ENCODE data around the gene STARD5. TPM values are rescaled to one million over a fixed set of nuclear protein-coding genes. Genes with fewer than 3 reads are reported as not detected.
A peak's percentile ranks its signal among the peaks of the same experiment; 100 is the strongest.

Gene STARD5
- total RNA-seq, 6 experiments from 2014 or later: 2.7 to 4.0 (median 3.6) TPM

DNA sequence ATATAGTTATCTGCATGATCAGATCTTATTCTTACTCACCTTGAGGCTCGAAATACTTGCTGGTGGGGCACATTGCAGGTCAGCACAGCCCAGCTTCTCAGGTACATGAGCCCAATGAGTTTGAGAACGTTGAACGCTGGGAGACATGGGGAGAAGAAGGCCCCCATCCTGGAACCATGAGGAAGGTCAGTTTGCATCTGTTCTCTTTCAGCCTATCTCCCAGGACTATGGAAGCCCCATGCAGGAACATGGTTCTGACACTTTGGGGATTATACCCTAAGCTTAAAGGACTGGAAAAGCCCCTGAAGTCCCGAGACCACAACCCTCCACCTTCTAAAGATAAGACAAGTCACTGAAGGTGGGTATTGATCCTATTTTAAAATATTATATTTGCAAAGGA, 17.4 kb upstream of the STARD5 start:
- Mint-ChIP-seq H3K9me3 (no peaks in the 10 kb centered on the region), H3K27ac (no peak overlapping the region)
- TF ChIP-seq CTCF (IDR thresholded peaks at IDR 0.05): no peak

GRCh38 chr15:81339851-81340250, 15.9 kb upstream of the STARD5 start:
- TF ChIP-seq CTCF (IDR thresholded peaks at IDR 0.05): no peak
- H3K9me3 Mint-ChIP-seq: no peaks in the 10 kb centered on the region
- H3K27me3 Mint-ChIP-seq (ENCODE audit: insufficient read depth): peaks cover 9% of the 10 kb centered on the region
- DNase-seq: no peak
- H3K4me3 Mint-ChIP-seq: no peak overlapping the region
- H3K27ac Mint-ChIP-seq: no peak overlapping the region
- peaks cover 37% of the 10 kb centered on the region for H3K4me1 Mint-ChIP-seq (ENCODE audit: low read depth)
- peaks cover 5% of the 10 kb centered on the region; the same call in 1 of the 2 replicates for H3K36me3 Mint-ChIP-seq (ENCODE audit: low read depth)

More for the DNA sequence above, 17.4 kb upstream of the STARD5 start:
- Mint-ChIP-seq H3K4me3 (no peak overlapping the region), H3K27me3 (ENCODE audit: insufficient read depth) (peaks cover 11% of the 10 kb centered on the region), H3K4me1 (ENCODE audit: low read depth) (peaks cover 37% of the 10 kb centered on the region), H3K36me3 (ENCODE audit: low read depth) (peaks cover 5% of the 10 kb centered on the region; the same call in 1 of the 2 replicates)
- DNase-seq: no peak

DNA sequence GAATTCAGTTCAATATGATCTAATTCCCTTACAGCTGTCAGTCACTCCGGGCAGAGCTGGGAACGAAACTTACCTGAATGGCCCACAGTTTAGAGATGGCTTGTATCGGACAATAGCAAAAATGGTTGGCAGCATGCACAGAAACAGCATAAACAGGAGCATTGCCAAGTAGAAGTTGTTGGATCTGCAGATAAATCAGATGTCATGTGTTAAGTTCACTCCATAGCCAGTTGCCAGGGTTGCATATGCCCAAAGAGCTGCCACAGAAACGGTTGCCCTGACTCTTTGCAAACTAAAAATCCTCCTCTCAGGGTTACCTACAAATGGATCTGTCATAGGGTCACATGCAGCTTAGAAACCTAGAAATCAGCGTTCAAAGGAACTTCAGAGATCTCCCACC, 15.4 kb upstream of the STARD5 start:
- Mint-ChIP-seq H3K4me3 (no peak overlapping the region), H3K4me1 (ENCODE audit: low read depth) (peaks cover 37% of the 10 kb centered on the region), H3K36me3 (ENCODE audit: low read depth) (peaks cover 5% of the 10 kb centered on the region; the same call in 1 of the 2 replicates), H3K27me3 (ENCODE audit: insufficient read depth) (peaks cover 13% of the 10 kb centered on the region), H3K9me3 (no peaks in the 10 kb centered on the region), H3K27ac (no peak overlapping the region)
- no peak for DNase-seq
- no peak for TF ChIP-seq CTCF (IDR thresholded peaks at IDR 0.05)

DNA sequence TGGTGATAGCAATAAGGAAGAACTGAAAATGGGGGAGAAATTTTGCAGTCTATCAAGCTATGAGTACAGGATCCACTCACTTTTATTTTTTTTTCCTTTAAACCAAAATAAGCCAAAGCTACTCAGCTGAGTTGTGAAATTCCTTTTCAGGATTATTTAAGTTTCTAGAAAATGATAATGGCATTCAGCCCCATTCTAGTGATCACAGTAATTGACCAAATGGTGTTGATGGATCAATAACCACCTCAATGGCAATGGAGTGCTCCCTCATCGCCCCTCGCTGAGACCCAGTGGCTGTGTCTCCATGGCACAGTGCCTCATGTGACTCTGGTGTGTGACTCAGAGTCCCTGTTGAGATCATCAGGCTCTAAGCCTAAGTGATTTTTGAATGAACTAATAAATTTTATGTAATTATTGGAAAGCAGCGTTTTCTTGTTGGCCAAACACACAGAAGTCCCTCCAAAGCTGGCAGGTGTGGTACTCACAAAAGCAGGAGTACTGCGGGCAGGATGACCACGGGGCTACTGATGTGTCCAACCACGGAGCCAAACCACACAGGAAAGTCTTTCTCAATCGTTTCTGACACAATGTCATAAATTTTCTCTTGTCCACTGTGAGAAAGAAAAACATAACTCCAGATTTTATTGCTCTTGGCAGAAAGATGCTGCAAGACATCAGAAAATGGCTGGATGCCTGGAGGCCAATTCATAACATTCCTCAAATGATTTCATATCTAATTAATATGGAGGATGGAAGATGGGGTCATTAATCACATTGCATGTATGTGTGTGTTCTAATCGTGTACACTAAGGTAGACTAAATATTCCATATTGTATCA, 14.4 kb upstream of the STARD5 start:
- peak overlapping the region; percentile 4; the same call in 1 of the 2 replicates for H3K4me3 Mint-ChIP-seq
- H3K4me1 Mint-ChIP-seq (ENCODE audit: low read depth): peaks cover 37% of the 10 kb centered on the region
- peak overlapping the region; percentile 34 for H3K27ac Mint-ChIP-seq
- no peaks in the 10 kb centered on the region for H3K9me3 Mint-ChIP-seq
- peaks cover 5% of the 10 kb centered on the region; the same call in 1 of the 2 replicates for H3K36me3 Mint-ChIP-seq (ENCODE audit: low read depth)
- peaks cover 11% of the 10 kb centered on the region for H3K27me3 Mint-ChIP-seq (ENCODE audit: insufficient read depth)
- no peak for TF ChIP-seq CTCF (IDR thresholded peaks at IDR 0.05)
- DNase-seq: peak; percentile 81

DNA sequence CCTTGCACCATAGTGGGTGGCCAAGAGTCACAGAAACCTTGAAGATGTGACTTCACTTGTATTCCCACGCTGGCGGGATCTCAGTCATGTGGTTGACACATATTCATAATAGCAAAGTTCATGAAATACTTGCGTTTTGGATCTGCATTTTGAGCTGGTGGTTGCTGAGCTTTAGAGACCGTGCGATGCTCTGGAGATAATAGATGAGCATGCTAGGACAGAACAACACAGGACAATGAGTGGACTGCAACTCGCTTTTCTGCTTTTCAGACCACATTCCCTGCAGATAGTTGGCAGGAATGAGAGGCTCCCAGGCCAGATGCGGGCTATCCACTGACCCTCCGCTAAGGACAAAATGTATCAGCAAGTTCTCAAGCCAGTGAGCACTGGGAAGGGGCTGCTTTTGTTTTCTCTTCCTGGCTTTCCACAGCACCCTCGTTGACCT, 13.8 kb upstream of the STARD5 start:
- H3K4me3 Mint-ChIP-seq: no peak overlapping the region
- DNase-seq: no peak
- H3K4me1 Mint-ChIP-seq (ENCODE audit: low read depth): peaks cover 37% of the 10 kb centered on the region
- peaks cover 5% of the 10 kb centered on the region; the same call in 1 of the 2 replicates for H3K36me3 Mint-ChIP-seq (ENCODE audit: low read depth)
- peak overlapping the region; percentile 34; the same call in 1 of the 2 replicates for H3K27ac Mint-ChIP-seq
- no peak for TF ChIP-seq CTCF (IDR thresholded peaks at IDR 0.05)
- H3K9me3 Mint-ChIP-seq: no peaks in the 10 kb centered on the region
- peaks cover 10% of the 10 kb centered on the region for H3K27me3 Mint-ChIP-seq (ENCODE audit: insufficient read depth)

Measured in HFFc6 (cell line).